Osteocyte (in vitro differentiated cells): ENCODE results near the gene CHRM2. TPM values are rescaled to one million over a fixed set of nuclear protein-coding genes. Genes with fewer than 3 reads are reported as not detected.

Source experiments
- DNase-seq: peaks from one replicate; pipeline ENCODE4 v3.0.0; 2021; ENCODE audit warnings: mixed read lengths; ENCODE audit not compliant: unreplicated experiment; ENCODE audit errors: extremely low spot score
- H3K27ac Mint-ChIP-seq: one replicate; pipeline ENCODE4 v1.8.0; 2021; ENCODE audit warnings: mild to moderate bottlenecking, mixed read lengths; ENCODE audit not compliant: unreplicated experiment
- H3K27me3 Mint-ChIP-seq: one replicate; pipeline ENCODE4 v1.8.0; 2021; ENCODE audit warnings: mixed read lengths; ENCODE audit not compliant: unreplicated experiment
- H3K36me3 Mint-ChIP-seq: one replicate; pipeline ENCODE4 v1.8.0; 2021; ENCODE audit warnings: mixed read lengths; ENCODE audit not compliant: unreplicated experiment
- H3K4me1 Mint-ChIP-seq: one replicate; pipeline ENCODE4 v1.8.0; 2021; ENCODE audit warnings: mixed read lengths; ENCODE audit not compliant: unreplicated experiment
- H3K4me3 Mint-ChIP-seq: one replicate; pipeline ENCODE4 v1.8.0; 2021; ENCODE audit warnings: mild to moderate bottlenecking, moderate library complexity, mixed read lengths; ENCODE audit not compliant: unreplicated experiment
- H3K9me3 Mint-ChIP-seq: one replicate; pipeline ENCODE4 v1.8.0; 2021; ENCODE audit warnings: mixed read lengths; ENCODE audit not compliant: unreplicated experiment
- total RNA-seq: library from RNA; stranded (reverse); gene quantifications from 2 replicates; pipeline ENCODE4 v1.2.1, GENCODE V29; 2021
- TF ChIP-seq, protein P1 (sequence below): fragments of 200-600 bp; sonication (generic); IDR thresholded peaks from 2 replicates; pipeline ENCODE4 v1.5.0; 2021; ENCODE audit warnings: antibody characterized with exemption, mild to moderate bottlenecking, moderate library complexity

CHRM2 gene
- total RNA-seq, 1 donor from 2014 or later, result 30.0 TPM

GRCh38 chr7:136925044-136925443 is 56.6 kb downstream of the CHRM2 start:
- peaks cover 26% of the 10 kb centered on the region for H3K4me1 Mint-ChIP-seq
- TF ChIP-seq, protein P1, sequence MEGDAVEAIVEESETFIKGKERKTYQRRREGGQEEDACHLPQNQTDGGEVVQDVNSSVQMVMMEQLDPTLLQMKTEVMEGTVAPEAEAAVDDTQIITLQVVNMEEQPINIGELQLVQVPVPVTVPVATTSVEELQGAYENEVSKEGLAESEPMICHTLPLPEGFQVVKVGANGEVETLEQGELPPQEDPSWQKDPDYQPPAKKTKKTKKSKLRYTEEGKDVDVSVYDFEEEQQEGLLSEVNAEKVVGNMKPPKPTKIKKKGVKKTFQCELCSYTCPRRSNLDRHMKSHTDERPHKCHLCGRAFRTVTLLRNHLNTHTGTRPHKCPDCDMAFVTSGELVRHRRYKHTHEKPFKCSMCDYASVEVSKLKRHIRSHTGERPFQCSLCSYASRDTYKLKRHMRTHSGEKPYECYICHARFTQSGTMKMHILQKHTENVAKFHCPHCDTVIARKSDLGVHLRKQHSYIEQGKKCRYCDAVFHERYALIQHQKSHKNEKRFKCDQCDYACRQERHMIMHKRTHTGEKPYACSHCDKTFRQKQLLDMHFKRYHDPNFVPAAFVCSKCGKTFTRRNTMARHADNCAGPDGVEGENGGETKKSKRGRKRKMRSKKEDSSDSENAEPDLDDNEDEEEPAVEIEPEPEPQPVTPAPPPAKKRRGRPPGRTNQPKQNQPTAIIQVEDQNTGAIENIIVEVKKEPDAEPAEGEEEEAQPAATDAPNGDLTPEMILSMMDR, result no peak
- no peak overlapping the region for H3K27ac Mint-ChIP-seq
- H3K4me3 Mint-ChIP-seq, result no peak overlapping the region
- no peaks in the 10 kb centered on the region for H3K9me3 Mint-ChIP-seq
- H3K27me3 Mint-ChIP-seq, result no peaks in the 10 kb centered on the region
- no peaks in the 10 kb centered on the region for H3K36me3 Mint-ChIP-seq
- no peak for DNase-seq

- TF ChIP-seq, protein P1, result no peak
- Mint-ChIP-seq H3K27ac (no peak overlapping the region), H3K27me3 (no peaks in the 10 kb centered on the region), H3K36me3 (no peaks in the 10 kb centered on the region), H3K9me3 (no peaks in the 10 kb centered on the region), H3K4me1 (peaks cover 26% of the 10 kb centered on the region), H3K4me3 (no peak overlapping the region)
- no peak for DNase-seq
These were observed 57.1 kb downstream of the CHRM2 start for GRCh38 chr7:136925556-136925955.

GRCh38 chr7:136931169-136931867 is 62.9 kb downstream of the CHRM2 start:
- Mint-ChIP-seq H3K4me1 (peaks cover 12% of the 10 kb centered on the region), H3K27ac (no peak overlapping the region), H3K36me3 (peaks cover 12% of the 10 kb centered on the region), H3K27me3 (no peaks in the 10 kb centered on the region), H3K9me3 (peaks cover 13% of the 10 kb centered on the region), H3K4me3 (no peak overlapping the region)
- DNase-seq, result no peak
- TF ChIP-seq, protein P1, result no peak

DNA sequence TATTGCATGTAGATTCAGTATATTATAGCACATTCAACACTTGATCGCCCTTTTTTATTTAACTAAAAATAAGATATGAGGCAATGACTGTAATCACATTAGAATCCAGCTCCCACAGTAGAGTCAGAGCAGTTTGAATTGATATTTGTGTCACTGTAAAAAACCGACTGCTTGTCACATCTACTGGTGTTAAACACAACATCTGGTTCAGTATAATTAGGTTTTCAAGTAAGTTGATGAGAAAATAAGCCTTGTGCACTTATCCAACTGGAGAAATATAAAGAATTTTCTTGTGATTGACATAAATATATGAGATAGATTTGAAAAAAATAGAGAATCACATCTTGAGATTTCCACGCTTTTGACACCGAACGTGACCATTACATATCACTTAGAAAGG is 69.0 kb downstream of the CHRM2 start:
- Mint-ChIP-seq H3K4me3 (no peak overlapping the region), H3K36me3 (peaks cover 6% of the 10 kb centered on the region), H3K9me3 (peaks cover 9% of the 10 kb centered on the region), H3K27ac (no peak overlapping the region), H3K27me3 (no peaks in the 10 kb centered on the region), H3K4me1 (peaks cover 10% of the 10 kb centered on the region)
- DNase-seq, result no peak
- TF ChIP-seq, protein P1, result no peak

DNA sequence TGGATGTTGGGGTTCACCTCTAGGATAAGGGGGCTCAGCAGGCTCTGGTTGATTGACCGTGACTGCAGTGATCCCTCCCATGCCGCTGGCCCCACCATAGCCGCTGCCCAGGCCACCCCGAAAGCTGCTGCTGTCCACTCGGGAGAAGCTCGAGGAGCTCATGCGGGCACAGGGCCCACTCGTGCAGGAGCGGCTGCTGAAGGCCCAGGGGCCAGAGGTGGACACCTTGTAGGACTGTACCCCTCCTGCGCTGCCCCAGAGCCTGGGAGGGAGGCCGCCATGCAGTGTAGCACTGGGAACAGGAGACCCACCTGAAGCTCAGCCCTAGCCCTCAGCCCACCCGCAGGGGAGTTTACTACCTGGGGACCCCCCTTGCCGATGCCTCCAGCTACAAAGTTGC is 70.0 kb downstream of the CHRM2 start:
- Mint-ChIP-seq H3K4me3 (no peak overlapping the region), H3K4me1 (peaks cover 17% of the 10 kb centered on the region), H3K27me3 (no peaks in the 10 kb centered on the region), H3K36me3 (peaks cover 6% of the 10 kb centered on the region), H3K27ac (no peak overlapping the region), H3K9me3 (peaks cover 4% of the 10 kb centered on the region)
- TF ChIP-seq, protein P1, result no peak
- no peak for DNase-seq
